HepG2 (cell line): ENCODE data around the gene METRNL. TPM values are rescaled to one million over a fixed set of nuclear protein-coding genes. Genes with fewer than 3 reads are reported as not detected.

ENCODE experiments used
- ATAC-seq: fragments of 200-7000 bp; cut with Tn5 transposase; 3 replicates; pipeline ENCODE4 v1.9.1; 2020; ENCODE audit warnings: mild to moderate bottlenecking, moderate library complexity
- BruUV-seq: library from RNA; stranded (reverse); fragments of 400-500 nt; replicated peaks from 2 replicates; lab custom pipeline; 2021; lab: Mats Ljungman, UMichigan
- CTCF ChIA-PET: fragments of 300-600 bp; formaldehyde crosslinking; extraction: SDS; loops from one replicate; lab custom pipeline; 2021; ENCODE audit warnings: low total read pairs, inconsistent platforms, low intra/inter-chr PET ratio; lab: Yijun Ruan, JAX
- POLR2A ChIA-PET: fragments of 350-600 bp; sonication (Branson Sonifier 250); formaldehyde crosslinking; loops from one replicate; lab custom pipeline; 2020; ENCODE audit warnings: antibody characterized with exemption, inconsistent platforms; lab: Yijun Ruan, JAX
- DNase-seq: peaks from one replicate; pipeline ENCODE4 v3.0.0-alpha.2; 2015; ENCODE audit warnings: low spot score
- FAIRE-seq: peaks from 3 replicates; lab custom pipeline; 2011; peaks lifted over from hg19 to GRCh38; lab: Jason Lieb, UNC
- H2AFZ ChIP-seq: one replicate; pipeline ENCODE4 v1.6.1; 2011; ENCODE audit warnings: low read length, inconsistent platforms
- H3K27ac ChIP-seq: fragments of 300-600 bp; 3 replicates; pipeline ENCODE4 v1.8.0; 2011; ENCODE audit warnings: mixed run types, mild to moderate bottlenecking, mixed read lengths, low read length, inconsistent platforms; ENCODE audit not compliant: insufficient read depth; ENCODE audit errors: extremely low read length
- H3K27me3 ChIP-seq, 2 experiments: fragments of 200-600 bp in 1 of 2; 2 replicates in 1 of 2; 3 replicates in 1 of 2; pipeline versions ENCODE4 v1.6.0 to v1.8.0; 2011; ENCODE audit warnings: low read length in 2 of 2, mild to moderate bottlenecking in 2 of 2, moderate library complexity in 2 of 2, inconsistent platforms in 1 of 2; ENCODE audit not compliant: insufficient read depth in 2 of 2, control insufficient read depth in 1 of 2
- H3K36me3 ChIP-seq, 2 experiments: fragments of 200-600 bp in 1 of 2; replicated peaks in 1 of 2; 2 replicates in 1 of 2; 3 replicates in 1 of 2; pipeline versions ENCODE4 v1.5.1 to v1.8.0; 2011; ENCODE audit warnings: low read length in 2 of 2, inconsistent platforms in 1 of 2; ENCODE audit not compliant: insufficient read depth in 2 of 2, control insufficient read depth in 1 of 2
- H3K4me1 ChIP-seq: 2 replicates; pipeline ENCODE4 v1.5.1; 2012; ENCODE audit warnings: low read length, inconsistent platforms; ENCODE audit not compliant: insufficient read depth
- H3K4me2 ChIP-seq: 2 replicates; pipeline ENCODE4 v1.6.0; 2011; ENCODE audit warnings: low read depth, low read length, inconsistent platforms
- H3K4me3 ChIP-seq, 3 experiments: fragments of 200-600 bp in 1 of 3; sonication (generic), shearing (Covaris generic) in 1 of 3; replicated peaks in 1 of 3; 2 replicates each; pipeline ENCODE4 v1.5.1; 2011 to 2016; ENCODE audit warnings: low read length in 3 of 3, inconsistent platforms in 2 of 3, low read depth in 2 of 3, mild to moderate bottlenecking in 2 of 3, control low read depth in 1 of 3, mixed read lengths in 1 of 3; ENCODE audit not compliant: insufficient read depth in 1 of 3
- H3K79me2 ChIP-seq: one replicate; pipeline ENCODE4 v1.6.1; 2011; ENCODE audit warnings: low read length, inconsistent platforms; ENCODE audit not compliant: insufficient read depth
- H3K9ac ChIP-seq: 2 replicates; pipeline ENCODE4 v1.6.0; 2011; ENCODE audit warnings: mild to moderate bottlenecking, low read depth, low read length, inconsistent platforms; ENCODE audit not compliant: insufficient read depth
- H3K9me3 ChIP-seq: 2 replicates; pipeline ENCODE4 v1.5.1; 2012; ENCODE audit warnings: mild to moderate bottlenecking, low read length
- H4K20me1 ChIP-seq: 2 replicates; pipeline ENCODE4 v1.6.0; 2011; ENCODE audit warnings: inconsistent platforms, mild to moderate bottlenecking, low read length, moderate library complexity; ENCODE audit not compliant: insufficient read depth
- DDIT3 ChIP-seq: sonication (generic); formaldehyde crosslinking; IDR thresholded peaks from 2 replicates; pipeline ENCODE4 v1.4.0; 2020; ENCODE audit warnings: mild to moderate bottlenecking, missing genetic modification reagents
- MTERF4 ChIP-seq: sonication (generic); formaldehyde crosslinking; IDR thresholded peaks from 2 replicates; pipeline ENCODE4 v1.8.0; 2023; ENCODE audit warnings: mild to moderate bottlenecking, missing genetic modification reagents
- NRL ChIP-seq: sonication (generic); formaldehyde crosslinking; IDR thresholded peaks from 2 replicates; pipeline ENCODE4 v1.5.0; 2020; ENCODE audit warnings: missing genetic modification reagents, mild to moderate bottlenecking, moderate library complexity, borderline replicate concordance
- ONECUT2 ChIP-seq: sonication (generic); formaldehyde crosslinking; IDR thresholded peaks from 2 replicates; pipeline ENCODE4 v1.4.0; 2020; ENCODE audit warnings: missing genetic modification reagents
- RFX3 ChIP-seq: IDR thresholded peaks from 2 replicates; pipeline ENCODE4 v1.6.1; 2016; ENCODE audit warnings: missing biosample characterization, missing genetic modification reagents
- ZMYM4 ChIP-seq: sonication (generic); formaldehyde crosslinking; IDR thresholded peaks from 2 replicates; pipeline ENCODE4 v1.8.1; 2023; ENCODE audit warnings: mild to moderate bottlenecking, missing genetic modification reagents
- ZNF142 ChIP-seq: sonication (generic); formaldehyde crosslinking; IDR thresholded peaks from 2 replicates; pipeline ENCODE4 v1.4.0; 2020; ENCODE audit warnings: missing genetic modification reagents
- ZNF18 ChIP-seq: sonication (generic); formaldehyde crosslinking; IDR thresholded peaks from 2 replicates; pipeline ENCODE4 v1.8.0; 2022; ENCODE audit warnings: mild to moderate bottlenecking, missing genetic modification reagents; ENCODE audit not compliant: insufficient replicate concordance
- ZNF430 ChIP-seq: sonication (generic); formaldehyde crosslinking; IDR thresholded peaks from 2 replicates; pipeline ENCODE4 v1.9.0; 2021; ENCODE audit warnings: mild to moderate bottlenecking, missing genetic modification reagents
- ZNF431 ChIP-seq: sonication (generic); formaldehyde crosslinking; IDR thresholded peaks from 2 replicates; pipeline ENCODE4 v1.9.0; 2022; ENCODE audit warnings: missing genetic modification reagents, low read depth, mild to moderate bottlenecking, borderline replicate concordance
- ZNF841 ChIP-seq: sonication (generic); formaldehyde crosslinking; IDR thresholded peaks from 2 replicates; pipeline ENCODE4 v1.8.1; 2023; ENCODE audit warnings: missing genetic modification reagents, borderline replicate concordance
- ZSCAN9 ChIP-seq: IDR thresholded peaks from 2 replicates; pipeline ENCODE4 v1.6.1; 2016; ENCODE audit warnings: borderline replicate concordance
- WGBS: methylation state at CpG from one replicate; pipeline ENCODE4 v1.1.6; 2017; ENCODE audit warnings: low lambda C conversion rate; 5-methylcytosine and 5-hydroxymethylcytosine counted together
- in situ Hi-C: cut with HindIII; loops from 2 replicates; pipeline ENCODE4 v1.10.0; 2017; ENCODE audit warnings: low pct_unique_long_range_greater_than_20kb; ENCODE audit not compliant: extremely low pct_ligation_motif_present
- intact Hi-C: fragments of 100-400 bp; cut with micrococcal nuclease; formaldehyde crosslinking; loops from one replicate; pipeline ENCODE4 v1.10.0; 2022; ENCODE audit not compliant: unreplicated experiment
- polyA plus RNA-seq, 8 experiments: library from polyadenylated mRNA; depleted of rRNA in 3 of 8; stranded (reverse) in 7 of 8; unstranded in 1 of 8; fragments of >200 nt; fragmentation: Illumina TruSeq in 4 of 8; extraction: Trizol in 4 of 8; gene quantifications; 2 replicates each; pipeline versions ENCODE4 v1.2.1 to v1.2.3, GENCODE V29; 2011 to 2016; ENCODE audit warnings: low read depth in 4 of 8, missing spikeins in 1 of 8, mixed read lengths in 1 of 8; ENCODE audit not compliant: insufficient read depth in 1 of 8
- total RNA-seq, 5 experiments: library from RNA; depleted of rRNA; stranded (reverse); fragments of >200 nt; fragmentation: Illumina TruSeq; extraction: Trizol; gene quantifications; 2 replicates each; pipeline ENCODE4 v1.2.3, GENCODE V29; 2016; ENCODE audit warnings: low read depth in 1 of 5

Gene METRNL
- total and polyA plus RNA-seq, 2 of the 13 experiments (the other 11 are each of a cell fraction or from before 2014, with no cell fraction given), result 0.66 to 0.84 TPM

GRCh38 chr17:83131401-83132011 lies 52.1 kb downstream of the METRNL start (continued):
- TF ChIP-seq DDIT3 (CRISPR knock-in tag), result no peak
- no peak for TF ChIP-seq ZNF430 (CRISPR knock-in tag)
- no peak for TF ChIP-seq ZNF841 (CRISPR knock-in tag)
- no peak for TF ChIP-seq ZMYM4 (CRISPR knock-in tag)

- no TSS peak for BruUV-seq
- H3K4me3 ChIP-seq, result no peak overlapping the region
- H3K9me3 ChIP-seq, result no peaks in the 10 kb centered on the region
- in situ Hi-C loops (no loop called here), intact Hi-C loops (no loop called here)
- H3K9ac ChIP-seq, result no peak overlapping the region
- no peak overlapping the region for H2AFZ ChIP-seq
- no peaks in the 10 kb centered on the region for H3K79me2 ChIP-seq
- H3K4me1 ChIP-seq, result peaks cover 14% of the 10 kb centered on the region
- no peak for ATAC-seq
- H3K36me3 ChIP-seq, result no peaks in the 10 kb centered on the region
- H4K20me1 ChIP-seq, result no peaks in the 10 kb centered on the region; the same call in 1 of the 2 replicates
- no peak overlapping the region for H3K27ac ChIP-seq
- no peak for TF ChIP-seq ZNF431
- TF ChIP-seq NRL (CRISPR knock-in tag), result 0 out of 2 replicates have a peak, but pooled peaks have one; percentile 24
- no peak for TF ChIP-seq MTERF4 (CRISPR knock-in tag)
- TF ChIP-seq ZNF18 (CRISPR knock-in tag), result no peak
- no peak for TF ChIP-seq ONECUT2 (CRISPR knock-in tag)
- TF ChIP-seq RFX3 (CRISPR knock-in tag), result no peak
- no peak for TF ChIP-seq ZSCAN9 (CRISPR knock-in tag)
- TF ChIP-seq ZNF142 (CRISPR knock-in tag), result no peak
- ChIA-PET POLR2A (no interaction called here), CTCF (no interaction called here)
- 44% methylated on average over 20 of the region's 21 CpGs for WGBS
- H3K4me2 ChIP-seq, result no peak overlapping the region
- peaks cover 18 to 68% of the 10 kb centered on the region in 2 experiments for H3K27me3 ChIP-seq
- no peak for DNase-seq
- no peak for FAIRE-seq
Observed at GRCh38 chr17:83132251-83133081, 53.1 kb downstream of the METRNL start.
